Measurements from ENCODE around the gene SRA1. TPM values are rescaled to one million over a fixed set of nuclear protein-coding genes. Genes with fewer than 3 reads are reported as not detected.

SRA1 gene
- total RNA-seq, 1 experiment from 2014 or later: 50.9 TPM

- no peak for DNase-seq (ENCODE audit: low spot score)
- in situ Hi-C loops (cut with HindIII; ENCODE audit: low sequenced_read_pairs): no loop called here
These were observed 16.9 kb upstream of the SRA1 start for GRCh38 chr5:140574165-140574564.

DNA sequence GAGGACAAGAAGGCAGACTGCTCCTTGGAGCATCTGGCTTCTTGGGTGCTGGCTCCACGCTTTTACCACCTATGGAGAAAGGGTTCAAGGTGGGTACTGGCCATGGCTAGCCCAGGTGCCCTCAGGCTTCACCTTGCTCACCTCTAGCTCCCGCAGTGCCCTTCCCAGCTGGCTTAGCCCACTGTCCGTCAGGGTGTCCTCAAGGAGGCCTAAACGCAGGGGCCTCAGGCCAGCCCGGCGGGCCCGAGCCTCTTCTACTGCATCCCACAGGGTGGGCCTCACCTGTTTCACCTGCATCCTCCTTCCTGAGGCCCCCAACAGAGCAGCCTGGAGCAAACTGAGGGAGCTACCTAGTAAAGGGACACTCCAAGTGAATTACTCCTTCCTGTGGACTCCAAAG, 16.4 kb upstream of the SRA1 start:
- DNase-seq (ENCODE audit: low spot score): no peak
- in situ Hi-C loops (cut with HindIII; ENCODE audit: low sequenced_read_pairs): no loop called here

- DNase-seq (ENCODE audit: low spot score): no peak
- in situ Hi-C loops (cut with HindIII; ENCODE audit: low sequenced_read_pairs): no loop called here
These were observed 13.8 kb upstream of the SRA1 start for GRCh38 chr5:140571105-140571504.

DNA sequence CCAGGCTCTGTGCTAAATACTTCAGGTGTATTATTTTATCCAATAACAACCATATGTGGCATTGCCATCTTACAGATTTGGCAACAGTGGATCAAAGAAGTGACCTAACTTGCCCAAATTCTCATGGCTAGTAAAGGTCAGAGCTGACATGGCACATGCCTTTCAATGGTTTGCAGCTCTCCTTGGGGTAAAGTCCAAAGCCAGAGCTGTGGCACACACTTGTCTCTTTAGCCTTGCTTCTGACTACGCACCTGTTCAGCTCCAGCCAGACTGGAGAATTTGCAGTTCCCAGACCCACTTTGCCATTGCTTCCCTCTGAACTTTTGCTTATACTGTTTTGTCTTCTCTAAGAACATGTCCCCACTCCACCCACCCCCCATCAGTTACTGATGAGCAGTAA, 13.2 kb upstream of the SRA1 start:
- DNase-seq (ENCODE audit: low spot score): no peak
- in situ Hi-C loops (cut with HindIII; ENCODE audit: low sequenced_read_pairs): no loop called here

- in situ Hi-C loops (cut with HindIII; ENCODE audit: low sequenced_read_pairs): no loop called here
- peak; percentile 95 for DNase-seq (ENCODE audit: low spot score)
These were observed 12.8 kb upstream of the SRA1 start for GRCh38 chr5:140570058-140570457.

GRCh38 chr5:140569197-140569596, 11.9 kb upstream of the SRA1 start:
- in situ Hi-C loops (cut with HindIII; ENCODE audit: low sequenced_read_pairs): no loop called here
- DNase-seq (ENCODE audit: low spot score): no peak

- in situ Hi-C loops (cut with HindIII; ENCODE audit: low sequenced_read_pairs): no loop called here
- DNase-seq (ENCODE audit: low spot score): no peak
These were observed 11.3 kb upstream of the SRA1 start for GRCh38 chr5:140568443-140569063.

- in situ Hi-C loops (cut with HindIII; ENCODE audit: low sequenced_read_pairs): no loop called here
- DNase-seq (ENCODE audit: low spot score): no peak
These were observed 10.6 kb upstream of the SRA1 start for GRCh38 chr5:140567871-140568270.

GRCh38 chr5:140567136-140567818, 10.0 kb upstream of the SRA1 start:
- DNase-seq (ENCODE audit: low spot score): no peak
- in situ Hi-C loops (cut with HindIII; ENCODE audit: low sequenced_read_pairs): no loop called here

GRCh38 chr5:140566665-140567064, 9.4 kb upstream of the SRA1 start:
- in situ Hi-C loops (cut with HindIII; ENCODE audit: low sequenced_read_pairs): no loop called here
- no peak for DNase-seq (ENCODE audit: low spot score)

GRCh38 chr5:140565780-140566095, 8.5 kb upstream of the SRA1 start:
- in situ Hi-C loops (cut with HindIII; ENCODE audit: low sequenced_read_pairs): no loop called here
- DNase-seq (ENCODE audit: low spot score): no peak

GRCh38 chr5:140565024-140565779, 7.9 kb upstream of the SRA1 start:
- in situ Hi-C loops (cut with HindIII; ENCODE audit: low sequenced_read_pairs): no loop called here
- no peak for DNase-seq (ENCODE audit: low spot score)

- in situ Hi-C loops (cut with HindIII; ENCODE audit: low sequenced_read_pairs): no loop called here
- DNase-seq (ENCODE audit: low spot score): peak; percentile 99
These were observed 7.1 kb upstream of the SRA1 start, which contains the start of the genes APBB3 and SLC35A4 for GRCh38 chr5:140564196-140565023. Gene APBB3, minus strand, starts transcription at chr5:140564598. Its CDS starts 353 bp downstream, at chr5:140564245. Gene SLC35A4, plus strand, starts transcription at chr5:140564828. Its CDS starts 2,342 bp downstream, at chr5:140567170.

GRCh38 chr5:140563596-140563995, 6.3 kb upstream of the SRA1 start:
- in situ Hi-C loops (cut with HindIII; ENCODE audit: low sequenced_read_pairs): no loop called here
- DNase-seq (ENCODE audit: low spot score): peak; percentile 55

DNA sequence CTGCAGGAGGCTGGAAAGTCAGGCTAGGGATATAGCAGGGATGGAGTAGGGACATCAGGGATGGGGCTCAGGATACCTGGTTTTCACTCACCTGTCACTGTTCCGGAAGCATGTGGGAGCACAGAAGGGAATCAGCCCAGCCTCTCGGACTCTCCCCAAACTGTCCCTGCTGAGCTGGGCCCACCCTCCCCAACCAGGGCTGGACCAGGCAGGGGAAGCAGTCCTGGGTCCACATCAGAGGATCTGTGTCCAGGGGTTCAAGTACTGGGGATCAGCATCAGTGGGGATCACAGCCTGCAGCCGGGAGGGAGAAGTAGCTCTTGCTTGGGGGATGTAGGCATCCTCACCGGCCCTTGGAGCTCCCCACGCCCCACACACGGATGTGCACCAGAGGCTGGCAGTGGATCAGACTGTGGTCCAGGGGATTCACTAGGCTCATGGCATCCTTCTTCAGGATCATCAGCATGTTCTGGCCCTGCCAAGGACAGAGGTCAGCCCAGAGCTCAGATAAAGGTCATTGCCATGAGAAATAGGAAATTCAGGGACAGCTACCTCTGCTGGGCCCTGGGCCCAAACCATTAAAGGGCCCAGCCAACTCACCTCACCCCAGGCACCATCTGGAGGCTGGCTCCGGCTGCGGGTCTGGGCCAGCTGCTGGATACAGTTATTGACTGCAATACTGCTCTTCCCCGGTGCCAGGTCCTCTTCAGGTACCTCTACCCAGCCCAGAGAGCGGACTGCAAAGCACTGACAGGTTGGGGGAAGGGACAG, 4.7 kb upstream of the SRA1 start:
- no peak for DNase-seq (ENCODE audit: low spot score)

DNA sequence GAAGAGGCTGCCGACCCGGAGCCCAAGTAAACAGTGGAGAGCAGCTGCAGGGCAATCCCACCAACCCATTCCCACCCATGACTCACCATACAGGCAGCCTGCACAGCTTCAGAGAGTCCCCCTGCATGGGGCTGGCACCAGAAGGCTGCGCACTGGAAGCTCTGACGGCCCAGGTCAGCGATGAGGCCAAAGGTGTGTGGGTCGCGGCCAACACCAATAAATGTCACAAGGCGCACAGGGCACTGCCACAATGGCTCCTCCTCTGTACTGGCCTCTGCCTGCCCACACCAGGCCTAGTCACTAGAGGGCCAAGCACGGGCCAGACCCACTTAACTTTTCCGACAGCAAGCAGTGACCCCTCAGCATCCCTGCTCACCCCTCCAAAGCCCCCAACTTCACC, 3.0 kb upstream of the SRA1 start:
- in situ Hi-C loops (cut with HindIII; ENCODE audit: low sequenced_read_pairs): no loop called here

More for the DNA sequence above, 4.7 kb upstream of the SRA1 start:
- in situ Hi-C loops (cut with HindIII; ENCODE audit: low sequenced_read_pairs): no loop called here

DNA sequence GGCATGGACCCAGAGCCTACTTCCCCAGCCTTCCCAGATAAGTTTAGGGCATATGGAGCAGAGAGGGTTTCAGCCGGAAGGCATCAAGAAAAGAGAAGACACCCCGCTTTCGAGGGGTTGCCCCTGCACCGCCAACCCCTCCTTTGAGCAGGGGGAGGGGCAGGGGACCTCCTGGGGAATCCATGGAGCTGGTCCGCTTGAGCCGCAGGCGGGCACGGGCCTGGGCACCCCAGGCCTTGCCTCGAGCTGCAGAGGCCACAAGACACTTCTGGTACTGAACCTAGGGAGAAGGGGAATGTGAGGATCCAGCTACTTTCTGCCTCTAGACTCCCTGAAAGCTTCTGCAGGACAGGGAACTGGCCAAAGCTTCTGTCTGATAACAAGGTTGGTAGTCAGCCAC, 1.3 kb upstream of the SRA1 start:
- in situ Hi-C loops (cut with HindIII; ENCODE audit: low sequenced_read_pairs): no loop called here
- DNase-seq (ENCODE audit: low spot score): no peak

More for the DNA sequence above, 3.0 kb upstream of the SRA1 start:
- DNase-seq (ENCODE audit: low spot score): no peak

DNA sequence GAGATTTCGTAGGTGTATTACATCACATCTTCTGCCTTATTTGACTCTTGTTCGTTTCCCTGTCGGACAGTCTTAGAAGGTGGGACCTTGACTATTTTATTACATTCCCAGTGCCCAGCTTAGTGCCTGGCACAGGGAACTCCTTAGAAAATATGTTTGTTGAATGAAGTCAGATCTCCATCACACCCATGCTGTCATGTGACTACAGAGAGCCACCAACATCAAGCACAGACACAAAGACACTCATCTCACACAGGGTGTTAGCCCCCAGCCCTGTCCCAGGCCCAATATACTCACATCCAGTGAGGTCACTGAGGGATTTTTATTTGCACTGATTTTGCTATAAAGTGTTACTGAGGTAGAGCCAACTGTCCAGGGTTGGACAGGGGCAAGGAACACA, 692 bp upstream of the SRA1 start:
- in situ Hi-C loops (cut with HindIII; ENCODE audit: low sequenced_read_pairs): no loop called here
- no peak for DNase-seq (ENCODE audit: low spot score)

- no peak for DNase-seq (ENCODE audit: low spot score)
- in situ Hi-C loops (cut with HindIII; ENCODE audit: low sequenced_read_pairs): no loop called here
These were observed 835 bp downstream of the SRA1 start for GRCh38 chr5:140556438-140556837.

Data from G401 (cell line).